Lower leg skin (tissue), 4 donors: ENCODE data around the gene PDCD6IP. TPM values are rescaled to one million over a fixed set of nuclear protein-coding genes. Genes with fewer than 3 reads are reported as not detected.

ENCODE experiments used
- DNase-seq, 2 donors: peaks; one replicate each; pipeline ENCODE4 v3.0.0-alpha.2; 2019; ENCODE audit warnings: low spot score in 2 of 2
- H3K4me3 ChIP-seq: fragments of 200-600 bp; sonication (generic); 2 replicates; pipeline ENCODE4 v1.5.1; 2017; ENCODE audit warnings: mild to moderate bottlenecking, low read depth; ENCODE audit not compliant: poor library complexity, severe bottlenecking
- POLR2A ChIP-seq, 2 donors: fragments of 450-650 bp; IDR thresholded peaks; one replicate each; pipeline ENCODE4 v1.6.1; 2016 to 2017; ENCODE audit warnings: antibody characterized with exemption in 2 of 2, mild to moderate bottlenecking in 1 of 2, moderate library complexity in 1 of 2
- WGBS, 2 donors: methylation state at CpG; one replicate each; pipeline ENCODE4 v1.1.5; 2018; 5-methylcytosine and 5-hydroxymethylcytosine counted together
- intact Hi-C: fragments of 100-400 bp; cut with DNase I; formaldehyde crosslinking; loops from one replicate; pipeline ENCODE4 v1.15.0; 2023; ENCODE audit warnings: low total_unique reads
- total RNA-seq, 4 donors: library from RNA; depleted of rRNA; stranded (reverse); fragments of >200 nt; gene quantifications; one replicate each; pipeline ENCODE4 v1.1.0, GENCODE V29; 2016
- TF ChIP-seq, protein P1 (sequence below), 3 donors: fragments of 450-650 bp; IDR thresholded peaks; one replicate each; pipeline ENCODE4 v1.5.1; 2016; ENCODE audit warnings: antibody characterized with exemption in 3 of 3, mild to moderate bottlenecking in 3 of 3, moderate library complexity in 2 of 3

The PDCD6IP gene
- total RNA-seq, 4 donors from 2014 or later = 152 to 373 (median 269) TPM

DNA sequence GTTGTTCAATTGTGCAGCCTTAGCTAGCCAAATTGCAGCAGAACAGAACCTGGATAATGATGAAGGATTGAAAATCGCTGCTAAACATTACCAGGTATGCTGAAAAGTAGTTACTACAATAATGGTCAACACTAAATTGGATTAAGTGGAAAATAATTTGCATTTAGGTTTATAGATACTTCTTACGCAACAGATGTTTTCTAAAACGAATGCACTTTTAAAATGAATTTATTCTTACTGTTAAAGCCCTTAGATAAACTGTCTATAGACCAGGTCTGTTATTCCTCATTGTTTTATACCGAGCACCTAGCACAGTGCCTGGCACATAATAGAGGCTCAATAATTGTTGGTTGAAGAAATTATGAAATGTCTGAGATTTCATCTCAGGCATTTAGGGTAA lies 23.6 kb downstream of the PDCD6IP start:
- whole genome bisulfite sequencing, 2 donors = 93% methylated on average over 4 of the region's 4 CpGs
- DNase-seq = no peak
- TF ChIP-seq POLR2A (IDR thresholded peaks at IDR 0.05) = no peak
- TF ChIP-seq, protein P1, sequence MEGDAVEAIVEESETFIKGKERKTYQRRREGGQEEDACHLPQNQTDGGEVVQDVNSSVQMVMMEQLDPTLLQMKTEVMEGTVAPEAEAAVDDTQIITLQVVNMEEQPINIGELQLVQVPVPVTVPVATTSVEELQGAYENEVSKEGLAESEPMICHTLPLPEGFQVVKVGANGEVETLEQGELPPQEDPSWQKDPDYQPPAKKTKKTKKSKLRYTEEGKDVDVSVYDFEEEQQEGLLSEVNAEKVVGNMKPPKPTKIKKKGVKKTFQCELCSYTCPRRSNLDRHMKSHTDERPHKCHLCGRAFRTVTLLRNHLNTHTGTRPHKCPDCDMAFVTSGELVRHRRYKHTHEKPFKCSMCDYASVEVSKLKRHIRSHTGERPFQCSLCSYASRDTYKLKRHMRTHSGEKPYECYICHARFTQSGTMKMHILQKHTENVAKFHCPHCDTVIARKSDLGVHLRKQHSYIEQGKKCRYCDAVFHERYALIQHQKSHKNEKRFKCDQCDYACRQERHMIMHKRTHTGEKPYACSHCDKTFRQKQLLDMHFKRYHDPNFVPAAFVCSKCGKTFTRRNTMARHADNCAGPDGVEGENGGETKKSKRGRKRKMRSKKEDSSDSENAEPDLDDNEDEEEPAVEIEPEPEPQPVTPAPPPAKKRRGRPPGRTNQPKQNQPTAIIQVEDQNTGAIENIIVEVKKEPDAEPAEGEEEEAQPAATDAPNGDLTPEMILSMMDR (IDR thresholded peaks at IDR 0.05) = no peak
- H3K4me3 ChIP-seq = no peak overlapping the region
- intact Hi-C loops = no loop called here

DNA sequence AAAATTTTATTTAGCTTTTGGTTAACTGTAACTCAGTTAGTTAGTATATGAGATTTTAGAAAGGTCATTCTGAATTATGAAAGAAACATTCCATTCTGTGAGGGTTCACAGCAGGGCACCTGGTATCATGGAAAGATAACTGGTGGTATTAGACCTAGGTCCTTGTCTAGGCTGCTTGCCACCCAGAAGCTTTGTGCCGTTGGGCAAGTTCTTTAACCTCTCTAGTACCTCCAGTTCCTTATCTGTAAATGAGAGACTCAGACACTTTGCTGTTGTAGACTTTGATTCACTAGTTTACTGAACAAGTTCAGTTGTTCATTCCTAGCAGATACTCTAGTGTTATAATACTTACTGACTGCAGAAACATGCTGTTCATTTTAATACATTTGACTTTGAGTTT lies 25.4 kb downstream of the PDCD6IP start:
- WGBS, 2 donors = 84 to 95% methylated on average over 1 of the region's 1 CpG
- DNase-seq = no peak
- no peak overlapping the region for H3K4me3 ChIP-seq
- TF ChIP-seq POLR2A (IDR thresholded peaks at IDR 0.05) = no peak
- TF ChIP-seq, protein P1 (IDR thresholded peaks at IDR 0.05) = no peak
- intact Hi-C loops = no loop called here

DNA sequence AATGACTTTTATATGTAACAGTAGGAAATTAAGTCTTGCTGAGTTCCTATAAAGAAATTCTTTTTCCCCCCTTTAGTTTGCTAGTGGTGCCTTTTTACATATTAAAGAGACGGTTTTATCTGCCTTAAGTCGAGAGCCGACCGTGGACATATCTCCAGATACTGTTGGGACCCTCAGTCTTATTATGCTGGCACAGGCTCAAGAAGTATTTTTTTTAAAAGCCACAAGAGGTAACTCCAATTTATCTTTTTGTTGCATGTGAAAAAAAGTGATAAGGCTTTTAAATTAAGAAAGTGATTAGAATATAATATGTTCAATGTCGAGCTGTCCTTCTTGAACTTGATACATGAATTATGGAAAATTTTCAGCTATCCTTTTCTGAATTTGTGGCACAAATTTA lies 26.7 kb downstream of the PDCD6IP start:
- WGBS, 2 donors = 91 to 93% methylated on average over 5 of the region's 5 CpGs
- TF ChIP-seq, protein P1 (IDR thresholded peaks at IDR 0.05) = no peak
- no peak for DNase-seq
- H3K4me3 ChIP-seq = no peak overlapping the region
- intact Hi-C loops = no loop called here

DNA sequence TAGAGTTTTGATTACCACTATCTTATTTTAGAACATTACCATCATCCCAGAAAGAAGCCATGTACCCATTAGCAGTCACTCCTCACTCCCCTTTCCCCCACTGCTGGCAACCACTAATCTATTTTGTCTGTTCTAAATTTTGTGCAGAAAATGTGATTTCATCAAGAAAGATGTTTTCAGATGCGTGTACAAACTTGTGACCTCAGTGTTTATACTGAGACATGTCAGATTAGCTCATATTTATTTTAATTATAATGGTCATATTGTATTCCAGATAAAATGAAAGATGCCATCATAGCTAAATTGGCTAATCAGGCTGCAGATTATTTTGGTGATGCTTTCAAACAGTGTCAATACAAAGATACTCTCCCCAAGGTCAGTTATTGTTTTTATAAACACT lies 27.8 kb downstream of the PDCD6IP start:
- WGBS, 2 donors = 77 to 81% methylated on average over 1 of the region's 1 CpG
- H3K4me3 ChIP-seq = no peak overlapping the region
- DNase-seq = no peak
- intact Hi-C loops = no loop called here
- no peak for TF ChIP-seq POLR2A (IDR thresholded peaks at IDR 0.05)
- TF ChIP-seq, protein P1 (IDR thresholded peaks at IDR 0.05) = no peak

DNA sequence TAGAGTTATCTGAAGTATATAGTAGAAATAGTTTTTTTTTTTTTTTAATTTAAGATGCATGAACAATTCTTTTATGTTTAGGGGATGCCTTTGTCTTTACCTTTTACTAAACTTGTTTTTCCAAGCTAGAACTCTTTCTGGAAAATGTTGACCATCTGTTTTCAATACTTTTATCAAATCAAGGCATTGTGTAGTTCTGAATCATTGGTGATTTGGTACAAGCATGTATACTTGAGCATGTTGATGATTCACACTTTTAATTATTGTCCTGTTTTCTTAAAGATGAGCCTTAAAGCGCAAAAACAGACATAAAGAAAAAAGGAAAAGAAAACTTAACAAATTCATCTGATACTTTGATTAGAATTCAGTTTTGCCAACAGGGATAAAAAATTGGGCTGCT lies 28.3 kb downstream of the PDCD6IP start:
- 98% methylated on average over 1 of the region's 1 CpG for WGBS, 2 donors
- intact Hi-C loops = no loop called here
- TF ChIP-seq, protein P1 (IDR thresholded peaks at IDR 0.05) = no peak
- no peak for TF ChIP-seq POLR2A (IDR thresholded peaks at IDR 0.05)
- no peak overlapping the region for H3K4me3 ChIP-seq
- DNase-seq = no peak

DNA sequence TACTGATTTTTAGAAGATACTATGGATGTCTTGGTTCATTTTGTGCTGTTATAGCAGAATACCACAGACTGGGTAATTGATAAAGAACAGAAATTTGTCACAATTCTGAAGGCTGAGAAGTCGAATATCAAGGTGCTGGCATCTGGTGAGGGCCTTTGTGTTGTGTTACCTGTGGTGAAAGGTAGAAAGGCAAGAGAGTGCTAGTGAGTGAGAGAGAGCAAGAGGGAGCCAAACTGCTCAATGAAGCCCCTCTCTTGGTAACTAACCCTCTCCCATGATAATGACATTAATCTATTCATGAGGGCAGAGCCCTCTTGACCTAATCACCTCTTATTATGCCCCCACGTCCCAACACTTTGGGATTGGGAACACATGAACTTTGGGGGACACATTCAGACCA lies 31.3 kb downstream of the PDCD6IP start:
- intact Hi-C loops = no loop called here
- 91 to 95% methylated on average over 2 of the region's 2 CpGs for WGBS, 2 donors
- no peak for TF ChIP-seq POLR2A (IDR thresholded peaks at IDR 0.05)
- TF ChIP-seq, protein P1 (IDR thresholded peaks at IDR 0.05) = no peak
- DNase-seq = no peak
- H3K4me3 ChIP-seq = no peak overlapping the region
